HG03439 (cell line): ENCODE data around the gene KCTD8.

Experiments used
- ATAC-seq: cut with Tn5 transposase; IDR thresholded peaks from one replicate; pipeline ENCODE4 v1.9.1; 2021; ENCODE audit warnings: mild to moderate bottlenecking, moderate library complexity; ENCODE audit not compliant: unreplicated experiment

KCTD8 gene

GRCh38 chr4:44448521-44449461, at the start of gene KCTD8:
KCTD8 (minus strand) TSS chr4:44448809.
- peak; percentile 99 for ATAC-seq

GRCh38 chr4:44494810-44495701, 46.4 kb upstream of the KCTD8 start:
- ATAC-seq = no peak

- ATAC-seq = peak; percentile 78
Observed at GRCh38 chr4:44493924-44494323, 45.3 kb upstream of the KCTD8 start.

- ATAC-seq = no peak
Observed at GRCh38 chr4:44487341-44487740, 38.7 kb upstream of the KCTD8 start.

GRCh38 chr4:44479731-44480130, 31.1 kb upstream of the KCTD8 start:
- no peak for ATAC-seq

GRCh38 chr4:44462259-44462658, 13.7 kb upstream of the KCTD8 start:
- no peak for ATAC-seq

GRCh38 chr4:44447563-44448504, 775 bp downstream of the KCTD8 start:
- ATAC-seq = no peak

GRCh38 chr4:44446801-44447562, 1.6 kb downstream of the KCTD8 start:
- ATAC-seq = no peak

GRCh38 chr4:44446191-44446590, 2.4 kb downstream of the KCTD8 start:
- ATAC-seq = no peak

- no peak for ATAC-seq
Observed at GRCh38 chr4:44438687-44439086, 9.9 kb downstream of the KCTD8 start.

GRCh38 chr4:44434247-44434646, 14.4 kb downstream of the KCTD8 start:
- ATAC-seq = no peak

GRCh38 chr4:44425614-44426208, 22.9 kb downstream of the KCTD8 start:
- no peak for ATAC-seq

GRCh38 chr4:44422912-44423311, 25.7 kb downstream of the KCTD8 start:
- ATAC-seq = no peak

- no peak for ATAC-seq
Observed at GRCh38 chr4:44421330-44422065, 27.1 kb downstream of the KCTD8 start.

- ATAC-seq = no peak
Observed at GRCh38 chr4:44415251-44415650, 33.4 kb downstream of the KCTD8 start.

- no peak for ATAC-seq
Observed at GRCh38 chr4:44368413-44369167, 80.0 kb downstream of the KCTD8 start.

- ATAC-seq = no peak
Observed at GRCh38 chr4:44354172-44354571, 94.4 kb downstream of the KCTD8 start.

GRCh38 chr4:44351069-44351468, 97.5 kb downstream of the KCTD8 start:
- no peak for ATAC-seq
